K562 (cell line): ENCODE measurements around the gene EMC9. TPM values are rescaled to one million over a fixed set of nuclear protein-coding genes. Genes with fewer than 3 reads are reported as not detected.
A peak's percentile ranks its signal among the peaks of the same experiment; 100 is the strongest.

Experiments used
- BACH1 ChIP-seq: fragments of 200-800 bp; sonication (Bioruptor generic); IDR thresholded peaks from 2 replicates; pipeline ENCODE4 v1.6.1; 2016; ENCODE audit warnings: missing genetic modification characterization, missing compliant biosample characterization
- CHD1 ChIP-seq: fragments of 200-600 bp; sonication (generic); IDR thresholded peaks from one replicate; pipeline ENCODE4 v1.6.1; 2012; ENCODE audit warnings: mild to moderate bottlenecking, moderate library complexity, low read length, inconsistent platforms
- CREB1 ChIP-seq, 2 experiments: sonication (generic) in 1 of 2; formaldehyde crosslinking in 1 of 2; IDR thresholded peaks; 2 replicates each; pipeline versions ENCODE4 v1.6.1 to v1.8.0; 2012 to 2022; ENCODE audit warnings: inconsistent platforms in 1 of 2, mild to moderate bottlenecking in 1 of 2, missing genetic modification reagents in 1 of 2, moderate library complexity in 1 of 2
- NFXL1 ChIP-seq: fragments of 450-650 bp; formaldehyde crosslinking; IDR thresholded peaks from 2 replicates; pipeline ENCODE4 v1.4.0; 2021; ENCODE audit warnings: mild to moderate bottlenecking
- POLR2AphosphoS5 ChIP-seq: IDR thresholded peaks from 2 replicates; pipeline ENCODE4 v1.6.1; 2011; ENCODE audit warnings: mild to moderate bottlenecking, low read depth, low read length, moderate library complexity; ENCODE audit not compliant: control insufficient read depth, insufficient read depth
- SMAD4 ChIP-seq: fragments of 250-450 bp; sonication (Bioruptor Pico); conservative IDR thresholded peaks from 2 replicates; pipeline ENCODE4 v1.8.0; 2021; ENCODE audit warnings: inconsistent platforms, mild to moderate bottlenecking, moderate library complexity
- ZBTB40 ChIP-seq, 2 experiments: fragments of 450-650 bp in 1 of 2; sonication (generic) in 1 of 2; formaldehyde crosslinking in 1 of 2; IDR thresholded peaks; 2 replicates each; pipeline versions ENCODE4 v1.7.1 to v1.9.0; 2016 to 2022; ENCODE audit warnings: inconsistent platforms in 1 of 2, mild to moderate bottlenecking in 1 of 2, missing genetic modification reagents in 1 of 2
- ZNF639 ChIP-seq, 2 experiments: fragments of 200-800 bp in 1 of 2; sonication (Bioruptor generic) in 1 of 2; sonication (generic) in 1 of 2; formaldehyde crosslinking in 1 of 2; IDR thresholded peaks in 1 of 2; conservative IDR thresholded peaks in 1 of 2; 2 replicates each; pipeline versions ENCODE4 v1.5.0 to v1.6.1; 2016 to 2020; ENCODE audit warnings: missing compliant biosample characterization in 1 of 2, missing genetic modification characterization in 1 of 2, missing genetic modification reagents in 1 of 2
- ZNF75A ChIP-seq: fragments of 450-650 bp; formaldehyde crosslinking; IDR thresholded peaks from 2 replicates; pipeline ENCODE4 v1.4.0; 2020; ENCODE audit warnings: mild to moderate bottlenecking
- polyA plus RNA-seq, 8 experiments: library from polyadenylated mRNA; depleted of rRNA in 4 of 8; stranded (reverse) in 5 of 8; unstranded in 3 of 8; fragments of >200 nt; fragmentation: Nextera tagmentation in 2 of 8; fragmentation: Illumina TruSeq in 1 of 8; extraction: Ambion mirVana in 2 of 8; extraction: Trizol in 1 of 8; gene quantifications; 2 replicates each; pipeline versions ENCODE4 v1.2.1 to v1.2.3, GENCODE V29; 2011 to 2014; ENCODE audit warnings: inconsistent platforms in 1 of 8, missing spikeins in 1 of 8
- total RNA-seq, 7 experiments: library from RNA; depleted of rRNA in 6 of 7; stranded (reverse); fragments of >200 nt in 6 of 7; fragmentation: Illumina TruSeq in 2 of 7; extraction: Trizol in 2 of 7; gene quantifications; 2 replicates each; pipeline versions ENCODE4 v1.2.1 to v1.2.3, GENCODE V29; 2011 to 2021; ENCODE audit warnings: low replicate concordance in 1 of 7
- TF ChIP-seq, protein P1 (sequence below): fragments of 450-650 bp; formaldehyde crosslinking; IDR thresholded peaks from 2 replicates; pipeline ENCODE4 v1.4.0; 2022; ENCODE audit warnings: missing genetic modification characterization
- TF ChIP-seq, protein P2 (sequence below): fragments of 250-450 bp; sonication (Bioruptor Pico); IDR thresholded peaks from 2 replicates; pipeline ENCODE4 v1.4.0; 2020; ENCODE audit warnings: mild to moderate bottlenecking

Gene EMC9
- total and polyA plus RNA-seq, 9 of the 15 experiments (the other 6 are each of a cell fraction or from before 2014, with no cell fraction given): 3.1 to 13.2 (median 7.8) TPM

DNA sequence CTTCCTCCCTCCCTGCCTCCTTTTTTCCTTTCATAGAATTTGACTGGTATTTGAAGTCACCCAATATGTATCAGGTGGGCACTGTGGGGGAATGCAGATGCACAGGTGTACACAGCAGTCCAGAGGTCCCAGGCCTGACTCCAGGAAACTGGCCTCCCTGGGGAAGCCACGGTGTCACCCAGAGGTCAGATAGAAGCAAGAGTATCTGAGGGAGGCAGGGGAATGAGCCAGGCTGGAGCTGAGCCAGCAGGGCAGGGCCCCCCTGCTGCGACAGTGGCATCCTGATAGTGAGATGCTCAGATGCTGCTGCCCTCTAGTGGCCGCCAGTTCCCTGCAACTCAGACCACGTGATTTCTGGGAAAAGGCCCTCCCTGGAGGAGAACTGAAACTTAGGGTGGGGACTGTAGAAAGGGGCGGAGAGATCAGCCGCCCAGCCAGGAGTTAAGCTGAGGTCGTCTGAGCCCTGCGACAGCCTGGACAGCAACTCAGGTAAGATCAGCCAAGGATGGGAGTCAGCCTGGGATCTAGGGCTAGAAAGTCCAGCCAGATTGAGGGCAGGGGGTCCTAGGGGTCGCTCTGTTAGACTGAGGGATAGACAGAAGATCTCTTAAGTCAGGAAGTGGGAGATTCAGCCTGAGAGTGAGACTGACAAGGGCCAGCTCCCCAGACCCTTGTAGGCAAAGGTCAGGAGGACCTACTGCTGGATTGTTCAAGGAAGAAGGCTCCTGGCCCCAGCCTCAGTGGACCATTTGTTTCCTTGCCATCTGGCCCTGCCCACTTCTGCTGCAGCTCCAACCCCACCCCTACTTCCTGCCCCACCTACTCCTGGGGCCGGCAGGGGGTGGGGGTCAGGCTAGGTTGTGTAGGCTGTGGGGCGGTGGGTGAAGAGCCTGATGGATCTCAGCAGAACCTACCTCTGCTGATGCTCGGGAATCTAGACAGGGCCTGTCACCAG lies 19.7 kb upstream of the EMC9 start, which contains the start of gene IRF9 (continued):
- no peak for TF ChIP-seq CREB1 (IDR thresholded peaks at IDR 0.05)
- TF ChIP-seq CREB1 (CRISPR knock-in tag; IDR thresholded peaks at IDR 0.05): peak; percentile 63; the same call in 1 of the 2 replicates
- no peak for TF ChIP-seq ZBTB40 (IDR thresholded peaks at IDR 0.05)
- TF ChIP-seq ZBTB40 (CRISPR knock-in tag; IDR thresholded peaks at IDR 0.05): no peak
- TF ChIP-seq ZNF75A (CRISPR knock-in tag): no peak
- TF ChIP-seq BACH1: no peak
- TF ChIP-seq ZNF639 (CRISPR knock-in tag; conservative IDR thresholded peaks at IDR 0.05 in 1 of 2, IDR thresholded peaks at IDR 0.05 in 1 of 2): no peak
- TF ChIP-seq, protein P1, sequence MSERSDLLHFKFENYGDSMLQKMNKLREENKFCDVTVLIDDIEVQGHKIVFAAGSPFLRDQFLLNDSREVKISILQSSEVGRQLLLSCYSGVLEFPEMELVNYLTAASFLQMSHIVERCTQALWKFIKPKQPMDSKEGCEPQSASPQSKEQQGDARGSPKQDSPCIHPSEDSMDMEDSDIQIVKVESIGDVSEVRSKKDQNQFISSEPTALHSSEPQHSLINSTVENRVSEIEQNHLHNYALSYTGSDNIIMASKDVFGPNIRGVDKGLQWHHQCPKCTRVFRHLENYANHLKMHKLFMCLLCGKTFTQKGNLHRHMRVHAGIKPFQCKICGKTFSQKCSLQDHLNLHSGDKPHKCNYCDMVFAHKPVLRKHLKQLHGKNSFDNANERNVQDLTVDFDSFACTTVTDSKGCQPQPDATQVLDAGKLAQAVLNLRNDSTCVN (CRISPR knock-in tag): no peak
- TF ChIP-seq NFXL1 (CRISPR knock-in tag): no peak
- TF ChIP-seq POLR2AphosphoS5: 0 out of 2 replicates have a peak, but pooled peaks have one; percentile 21
- TF ChIP-seq CHD1: no peak
- TF ChIP-seq SMAD4 (CRISPR knock-in tag): peak; percentile 50; the same call in 1 of the 2 replicates
- TF ChIP-seq, protein P2, sequence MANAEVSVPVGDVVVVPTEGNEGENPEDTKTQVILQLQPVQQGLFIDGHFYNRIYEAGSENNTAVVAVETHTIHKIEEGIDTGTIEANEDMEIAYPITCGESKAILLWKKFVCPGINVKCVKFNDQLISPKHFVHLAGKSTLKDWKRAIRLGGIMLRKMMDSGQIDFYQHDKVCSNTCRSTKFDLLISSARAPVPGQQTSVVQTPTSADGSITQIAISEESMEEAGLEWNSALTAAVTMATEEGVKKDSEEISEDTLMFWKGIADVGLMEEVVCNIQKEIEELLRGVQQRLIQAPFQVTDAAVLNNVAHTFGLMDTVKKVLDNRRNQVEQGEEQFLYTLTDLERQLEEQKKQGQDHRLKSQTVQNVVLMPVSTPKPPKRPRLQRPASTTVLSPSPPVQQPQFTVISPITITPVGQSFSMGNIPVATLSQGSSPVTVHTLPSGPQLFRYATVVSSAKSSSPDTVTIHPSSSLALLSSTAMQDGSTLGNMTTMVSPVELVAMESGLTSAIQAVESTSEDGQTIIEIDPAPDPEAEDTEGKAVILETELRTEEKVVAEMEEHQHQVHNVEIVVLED (CRISPR knock-in tag): no peak
